ENCODE results near the gene TAF5L. TPM values are rescaled to one million over a fixed set of nuclear protein-coding genes. Genes with fewer than 3 reads are reported as not detected.

Gene TAF5L
- total and polyA plus RNA-seq, 2 of the 8 experiments (the other 6 are each of a cell fraction or from before 2014, with no cell fraction given): 17.7 to 23.3 TPM

DNA sequence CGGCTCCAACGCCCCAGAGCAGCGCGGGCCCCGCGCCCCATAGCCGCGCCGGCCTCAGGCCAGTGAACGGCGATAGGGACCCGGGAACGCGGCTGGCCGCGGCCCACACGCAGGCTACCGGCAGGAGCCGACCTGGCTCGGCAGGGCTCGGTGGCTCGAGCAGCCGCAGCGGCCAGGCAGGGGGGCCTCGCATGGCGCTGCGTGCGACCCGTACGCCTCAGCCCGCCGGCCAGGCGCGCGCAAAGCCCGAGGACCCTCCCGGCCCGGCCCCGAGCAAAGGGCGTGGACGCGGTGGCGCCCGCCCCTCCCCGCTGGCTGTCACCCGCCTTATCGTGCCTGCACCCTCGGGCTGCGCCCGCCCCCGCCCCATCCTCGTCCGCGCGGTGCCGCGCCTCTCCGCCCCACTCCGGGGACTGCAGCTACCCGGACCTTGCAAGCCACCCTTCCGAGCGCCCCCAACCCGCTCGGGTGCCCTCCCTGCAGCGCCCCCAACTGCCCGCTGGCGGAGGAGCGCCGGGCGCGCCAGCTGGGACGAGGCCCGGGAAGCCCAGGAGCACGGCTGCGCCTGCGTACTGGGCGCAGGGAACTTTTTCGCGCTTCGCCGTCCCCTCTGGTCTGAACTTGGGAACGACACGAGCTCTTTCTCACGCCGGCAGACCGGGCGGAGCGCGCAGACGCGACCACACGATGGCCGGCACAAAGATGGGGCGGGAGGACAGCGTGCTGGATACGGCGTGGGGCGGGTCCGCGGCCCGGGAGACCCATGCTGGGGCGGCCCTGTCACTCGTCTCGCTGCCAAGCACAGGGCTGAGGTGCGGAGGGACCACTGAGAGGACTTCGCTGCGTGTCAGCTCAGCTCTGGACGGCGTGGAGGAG, 67.2 kb downstream of the TAF5L start, which contains the start of gene ABCB10:
Gene ABCB10, minus strand, starts transcription at position 248 of the 876 bp plus-strand sequence. Its CDS starts 55 bp downstream, at position 193.
- ChIA-PET POLR2A (ENCODE audit: partially characterized antibody) (interaction anchor here (0.6 to 1.3 kb wide), 5 partner anchors 20 to 74 kb away, joined by 3 to 9 read pairs (median 3); partner anchors contain the start of genes TAF5L and URB2), CTCF (ENCODE audit: partially characterized antibody) (interaction anchor here (0.6 to 2.5 kb wide), 9 partner anchors 20 to 533 kb away, joined by 3 to 14 read pairs (median 3); partner anchors contain the start of genes TAF5L and URB2)
- H2BK15ac ChIP-seq (ENCODE audit: low read length): 0 out of 2 replicates have a peak within 1 kb of the TSS, but pooled peaks have one; percentile 29
- DNase-seq (ENCODE audit: low read depth in 1 of 2, low spot score in 2 of 2) (peak; percentile 97 to 98), FAIRE-seq (no peak)
- peaks cover 2% of the 10 kb centered on the region for H3K79me1 ChIP-seq (ENCODE audit: low read depth, low read length)
- no peak within 1 kb of the TSS for H3K14ac ChIP-seq (ENCODE audit: insufficient read length)
- peak within 1 kb of the TSS; percentile 71 to 76 for H3K4me2 ChIP-seq (ENCODE audit: insufficient read depth in 1 of 2, low read depth in 2 of 2, low read length in 2 of 2)
- H3K9me3 ChIP-seq (ENCODE audit: insufficient read depth in 2 of 2, low read depth in 1 of 2, low read length in 1 of 2): no peaks in the 10 kb centered on the region
- no peak within 1 kb of the TSS for H2BK12ac ChIP-seq (ENCODE audit: low read depth, low read length)
- no peak within 1 kb of the TSS for H2AK5ac ChIP-seq (ENCODE audit: low read depth, low read length)
- H3K56ac ChIP-seq (replicated peaks; ENCODE audit: insufficient read length, low read depth, low read length): peak within 1 kb of the TSS; percentile 64
- no peaks in the 10 kb centered on the region; a peak in 1 of 7 replicates for H3K27me3 ChIP-seq (replicated peaks in 1 of 4; ENCODE audit: control insufficient read depth in 3 of 4, extremely low read depth in 1 of 4, insufficient read depth in 3 of 4, low read length in 3 of 4)
- H3K79me2 ChIP-seq (ENCODE audit: control insufficient read depth in 1 of 2, insufficient read depth in 2 of 2, low read length in 2 of 2): peaks cover 0 to 21% of the 10 kb centered on the region in 2 experiments; a peak in 2 of 4 replicates
- peaks cover 0 to 12% (median 2%) of the 10 kb centered on the region in 4 experiments; a peak in 4 of 7 replicates for H3K4me1 ChIP-seq (replicated peaks in 1 of 4; ENCODE audit: control insufficient read depth in 3 of 4, insufficient read depth in 4 of 4, low read length in 3 of 4)
- peak within 1 kb of the TSS; percentile 38 to 79 (median 60) for H3K9ac ChIP-seq (replicated peaks in 1 of 4; ENCODE audit: extremely low read depth in 1 of 4, low read depth in 3 of 4, low read length in 3 of 4)
- no peak within 1 kb of the TSS; the same call in 1 of the 2 replicates for H2BK5ac ChIP-seq (ENCODE audit: low read depth, low read length)
- H3K4me3 ChIP-seq (ENCODE audit: extremely low read depth in 1 of 4, insufficient read depth in 2 of 4, low read depth in 3 of 4, low read length in 4 of 4): peak within 1 kb of the TSS; percentile 75 to 91 (median 76)
- no peak within 1 kb of the TSS for H3K23ac ChIP-seq (ENCODE audit: insufficient read length)
- H3K36me3 ChIP-seq (ENCODE audit: control insufficient read depth in 2 of 4, insufficient read depth in 4 of 4, low read length in 3 of 4): no peaks in the 10 kb centered on the region
- H3K4ac ChIP-seq (replicated peaks; ENCODE audit: insufficient read length, low read depth, low read length): no peak within 1 kb of the TSS
- H4K5ac ChIP-seq (ENCODE audit: insufficient read length, low read depth, low read length): peak within 1 kb of the TSS; percentile 15
- no peak within 1 kb of the TSS for H2BK20ac ChIP-seq (ENCODE audit: low read length)
- H3K27ac ChIP-seq (ENCODE audit: low read depth, low read length): no peak within 1 kb of the TSS; the same call in 1 of the 2 replicates
- no peak within 1 kb of the TSS; the same call in none of the 2 replicates for H3K18ac ChIP-seq (ENCODE audit: extremely low read depth, low read length)
- H4K20me1 ChIP-seq (replicated peaks in 1 of 2; ENCODE audit: control insufficient read depth in 1 of 2, insufficient read depth in 2 of 2, low read length in 2 of 2): peaks cover 3 to 4% of the 10 kb centered on the region in 2 experiments
- peak within 1 kb of the TSS; percentile 58 for H4K8ac ChIP-seq (ENCODE audit: extremely low read depth, insufficient read depth, low read length)
- no peak within 1 kb of the TSS; the same call in 1 of the 2 replicates for H2AFZ ChIP-seq (ENCODE audit: low read length)
- H3K23me2 ChIP-seq (ENCODE audit: low read depth, low read length): no peaks in the 10 kb centered on the region; the same call in 1 of the 2 replicates
- H4K91ac ChIP-seq (replicated peaks; ENCODE audit: insufficient read length, low read length): no peak within 1 kb of the TSS
- no peak within 1 kb of the TSS for H2BK120ac ChIP-seq (replicated peaks; ENCODE audit: low read depth, low read length)
- 1% methylated on average over 56 of the region's 109 CpGs; no CpG with 5 or more reads in 1 of the 2 experiments for WGBS, 2 experiments (ENCODE audit: extremely low coverage in 1 of 2, insufficient coverage in 1 of 2, insufficient read length in 1 of 2, insufficient replicate concordance in 2 of 2, low coverage in 1 of 2, low lambda C conversion rate in 2 of 2, missing lambda C conversion rate in 1 of 2)
- no peak for TF ChIP-seq CHD1 (IDR thresholded peaks at IDR 0.05; ENCODE audit: low read depth, low read length)
- TF ChIP-seq RFX5 (IDR thresholded peaks at IDR 0.05; ENCODE audit: borderline replicate concordance, low read depth, low read length): no peak
- no peak for TF ChIP-seq TEAD4 (IDR thresholded peaks at IDR 0.05; ENCODE audit: low read depth, low read length)
- TF ChIP-seq SUZ12 (IDR thresholded peaks at IDR 0.05; ENCODE audit: low read length): no peak
- TF ChIP-seq KDM5A (IDR thresholded peaks at IDR 0.05; ENCODE audit: low read length): no peak
- TF ChIP-seq TCF12 (IDR thresholded peaks at IDR 0.05; ENCODE audit: low read depth, low read length): 0 out of 2 replicates have a peak, but pooled peaks have one; percentile 58
- peak in 1 of 2 experiments; percentile 67; a peak in 1 of 3 replicates for TF ChIP-seq EP300 (IDR thresholded peaks at IDR 0.05; ENCODE audit: borderline replicate concordance in 1 of 2, low read depth in 2 of 2, low read length in 2 of 2)
- no peak for TF ChIP-seq SP1 (IDR thresholded peaks at IDR 0.05; ENCODE audit: low read depth, low read length)
- TF ChIP-seq POLR2AphosphoS5 (IDR thresholded peaks at IDR 0.05; ENCODE audit: low read depth, low read length): no peak; the same call in 1 of the 2 replicates
- TF ChIP-seq POLR2A (IDR thresholded peaks at IDR 0.05; ENCODE audit: control extremely low read depth in 1 of 2, low read depth in 2 of 2, low read length in 2 of 2): no peak; a peak in 1 of 3 replicates
- peak; percentile 38 for TF ChIP-seq EZH2 (IDR thresholded peaks at IDR 0.05; ENCODE audit: low read depth, low read length, severe bottlenecking)
